Measurements from ENCODE around the gene ITGB2. TPM values are rescaled to one million over a fixed set of nuclear protein-coding genes. Genes with fewer than 3 reads are reported as not detected.

ITGB2 gene
- 1,000 to 10,000 TPM in 1 of 4 donors, 100 to 1,000 TPM in 1, 10 to 100 TPM in 2; 55.8 to 1,044 (median 162) TPM for total RNA-seq

- TF ChIP-seq CTCF (IDR thresholded peaks at IDR 0.05; ENCODE audit: low read depth) = no peak
Observed at GRCh38 chr21:44920694-44921604, at the start of gene ITGB2. TSS of gene ITGB2 (minus strand) at chr21:44920899. CDS start at chr21:44910782, 10,117 bp downstream.

- TF ChIP-seq CTCF (IDR thresholded peaks at IDR 0.05; ENCODE audit: low read depth) = no peak
Observed at GRCh38 chr21:44969931-44970755, 49.4 kb upstream of the ITGB2 start.

GRCh38 chr21:44969066-44969670, 48.5 kb upstream of the ITGB2 start:
- no peak for TF ChIP-seq CTCF (IDR thresholded peaks at IDR 0.05; ENCODE audit: low read depth)

- TF ChIP-seq CTCF (IDR thresholded peaks at IDR 0.05; ENCODE audit: low read depth) = no peak
Observed at GRCh38 chr21:44967082-44968047, 46.7 kb upstream of the ITGB2 start.

GRCh38 chr21:44966135-44967081, 45.7 kb upstream of the ITGB2 start:
- no peak for TF ChIP-seq CTCF (IDR thresholded peaks at IDR 0.05; ENCODE audit: low read depth)
